GM21423 (cell line): ENCODE results near the gene SEZ6L.

Experiments used
- ATAC-seq: cut with Tn5 transposase; IDR thresholded peaks from one replicate; pipeline ENCODE4 v1.9.1; 2021; ENCODE audit warnings: mild to moderate bottlenecking, moderate library complexity; ENCODE audit not compliant: unreplicated experiment

Gene SEZ6L

DNA sequence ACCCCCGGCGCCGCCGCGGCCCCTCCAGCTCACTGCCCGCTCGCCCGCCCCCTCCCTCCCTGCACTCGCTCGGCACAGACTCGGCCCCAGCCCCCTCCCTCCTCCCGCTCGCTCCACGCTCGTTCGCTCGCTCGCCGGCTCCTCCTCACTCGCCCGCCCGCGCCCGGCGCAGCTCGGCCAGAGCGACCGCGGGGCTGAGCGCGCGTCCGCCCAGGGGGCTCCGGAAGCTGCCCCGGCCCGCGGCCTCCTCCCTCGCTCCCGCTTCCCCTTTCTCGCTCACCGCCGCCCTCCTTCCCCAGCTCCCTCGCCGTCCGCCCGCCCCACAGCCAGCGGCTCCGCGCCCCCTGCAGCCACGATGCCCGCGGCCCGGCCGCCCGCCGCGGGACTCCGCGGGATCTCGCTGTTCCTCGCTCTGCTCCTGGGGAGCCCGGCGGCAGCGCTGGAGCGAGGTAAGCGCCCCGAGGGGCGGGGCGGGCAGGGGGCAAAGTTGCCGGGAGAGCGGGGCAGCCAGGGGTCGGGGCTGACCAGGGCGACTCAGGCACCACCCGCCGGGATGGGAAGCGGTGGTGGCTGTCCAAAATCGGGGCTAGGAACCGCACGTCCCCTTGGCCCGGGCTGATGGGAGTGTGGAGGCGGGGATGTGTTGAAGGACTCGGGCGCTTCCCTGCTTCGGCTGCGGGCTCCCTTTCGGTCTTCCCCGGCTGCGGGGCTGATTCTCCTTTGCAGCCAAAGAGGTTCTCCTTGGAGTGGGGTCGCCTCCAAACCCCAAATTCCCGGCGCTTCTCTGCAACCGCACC is at the start of gene SEZ6L:
TSS of gene SEZ6L (plus strand) at position 148 of the 797 bp plus-strand sequence. CDS start at position 356, 208 bp downstream.
- ATAC-seq, result no peak

DNA sequence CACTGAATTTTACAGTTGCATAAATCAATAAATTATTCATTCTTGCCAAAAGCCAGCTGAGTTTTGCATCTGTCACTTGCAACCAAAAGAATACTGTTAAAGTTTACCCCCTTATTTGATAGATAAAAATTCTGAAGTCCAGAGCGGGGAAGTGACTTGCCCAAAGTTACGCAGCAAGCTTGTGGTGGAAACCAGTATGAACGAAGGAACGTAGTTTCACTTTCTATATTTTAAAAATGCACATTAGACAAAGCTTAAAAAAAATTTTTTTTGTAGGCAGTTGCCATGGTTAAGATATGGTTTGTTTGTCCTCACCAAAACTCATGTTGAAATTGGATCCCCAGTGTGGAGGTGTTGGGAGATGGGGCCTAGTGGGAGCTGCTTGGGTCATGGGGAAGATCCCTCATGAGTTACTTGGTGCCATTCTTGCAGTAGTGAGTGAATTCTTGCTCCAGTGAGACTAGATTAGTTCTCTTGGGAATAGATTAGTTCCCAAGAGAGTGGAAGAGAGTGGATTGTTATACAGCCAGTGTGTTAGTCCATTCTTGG is 46.3 kb upstream of the SEZ6L start:
- no peak for ATAC-seq

DNA sequence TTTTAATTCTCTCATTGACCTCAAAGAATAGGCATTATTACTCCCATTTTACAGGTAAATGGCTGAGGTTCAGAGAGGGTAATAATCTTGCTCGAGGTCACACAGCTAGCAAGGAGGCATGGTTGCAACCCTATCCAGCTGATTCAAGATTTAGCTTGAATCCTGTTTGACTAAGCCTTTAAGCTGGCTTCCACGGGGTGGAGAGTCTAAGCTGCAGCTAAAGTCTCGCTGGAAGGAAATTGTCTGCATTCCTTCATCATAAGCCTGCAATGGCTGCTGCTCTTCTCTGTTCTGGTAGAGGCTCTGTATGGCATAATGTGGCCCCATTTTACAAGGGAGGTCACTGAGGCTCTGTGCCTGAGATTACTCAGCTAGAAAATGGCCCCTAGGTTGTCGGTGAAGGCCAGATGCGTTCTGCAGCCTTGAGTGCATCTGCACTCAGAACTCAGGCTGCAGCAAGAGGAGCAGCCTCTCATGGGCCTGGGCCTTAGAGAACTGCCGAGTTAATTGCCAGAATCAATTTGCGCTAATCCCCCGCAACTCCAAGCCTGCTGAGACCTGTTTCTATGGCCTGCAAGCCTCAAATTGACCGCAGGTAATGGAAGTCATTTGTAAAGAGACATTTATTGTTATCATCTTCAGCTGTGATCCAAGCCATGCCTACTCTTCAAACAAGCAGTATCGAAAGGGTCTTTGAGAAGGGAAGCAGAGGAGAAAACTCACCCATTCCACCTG is 44.1 kb upstream of the SEZ6L start:
- ATAC-seq, result no peak

DNA sequence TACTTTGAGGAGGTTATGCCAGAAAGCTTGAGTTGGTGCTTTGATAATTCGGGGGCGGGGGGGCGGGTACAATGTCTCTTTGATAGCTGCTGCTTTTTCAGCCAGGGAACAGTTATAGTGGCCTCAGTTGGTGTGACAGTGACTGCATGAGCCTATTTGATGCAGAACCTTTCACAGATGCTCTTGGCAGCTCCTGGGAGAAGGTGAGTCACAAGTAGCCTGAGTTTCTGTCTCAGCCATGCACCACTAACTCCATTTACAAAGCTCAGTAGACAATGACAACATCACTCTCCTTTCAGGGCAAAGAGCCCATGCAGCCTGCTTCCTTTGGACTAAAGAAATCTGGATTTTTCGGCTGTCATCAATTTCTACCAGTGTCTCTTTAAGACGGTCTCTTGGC is 42.1 kb upstream of the SEZ6L start:
- no peak for ATAC-seq

DNA sequence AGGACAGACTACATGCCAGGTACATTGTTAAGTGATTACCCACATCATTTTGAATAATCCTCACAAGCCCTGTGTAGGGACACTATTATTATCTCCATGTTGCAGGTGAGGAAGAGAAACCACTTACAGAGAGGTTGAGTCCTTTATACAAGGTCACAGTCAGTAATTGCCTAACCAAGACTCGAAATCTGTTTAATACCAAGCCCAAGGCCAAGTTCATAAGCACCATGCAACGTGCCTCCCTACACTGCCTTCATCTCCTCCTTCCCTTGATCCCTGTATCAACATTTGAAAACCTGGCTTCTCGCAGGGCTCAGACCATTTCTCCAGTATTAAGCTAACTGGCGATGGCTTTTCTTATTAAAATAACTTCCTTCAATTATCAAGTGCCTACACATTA is 41.7 kb upstream of the SEZ6L start:
- no peak for ATAC-seq

DNA sequence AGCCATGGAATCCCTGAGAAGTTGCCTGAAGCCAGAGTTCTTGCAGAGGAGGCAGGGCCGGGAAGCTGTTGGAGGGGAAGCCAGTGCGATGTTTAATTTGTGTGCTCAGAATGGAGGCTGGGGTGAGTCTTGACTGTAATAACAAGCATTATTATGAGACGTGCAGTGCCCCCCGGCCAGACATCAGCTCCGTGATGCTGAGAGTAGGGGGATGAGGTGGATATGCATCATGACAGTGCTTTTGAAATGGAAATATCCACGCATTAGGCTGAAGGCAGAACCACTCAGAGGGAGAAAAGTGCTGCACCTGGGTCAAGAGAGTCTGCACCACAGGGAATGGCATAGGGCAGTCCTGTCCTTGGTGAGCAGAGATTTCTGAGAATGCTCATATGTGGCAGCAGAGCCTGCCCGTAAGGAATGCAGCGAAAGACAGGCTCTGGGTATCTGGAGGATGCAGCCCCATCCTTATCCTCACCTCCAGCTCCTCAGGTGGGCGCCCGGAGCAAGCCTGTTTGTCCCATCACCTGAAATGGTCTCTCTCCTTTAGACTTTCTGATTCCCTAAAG is 37.6 kb upstream of the SEZ6L start:
- ATAC-seq, result no peak

DNA sequence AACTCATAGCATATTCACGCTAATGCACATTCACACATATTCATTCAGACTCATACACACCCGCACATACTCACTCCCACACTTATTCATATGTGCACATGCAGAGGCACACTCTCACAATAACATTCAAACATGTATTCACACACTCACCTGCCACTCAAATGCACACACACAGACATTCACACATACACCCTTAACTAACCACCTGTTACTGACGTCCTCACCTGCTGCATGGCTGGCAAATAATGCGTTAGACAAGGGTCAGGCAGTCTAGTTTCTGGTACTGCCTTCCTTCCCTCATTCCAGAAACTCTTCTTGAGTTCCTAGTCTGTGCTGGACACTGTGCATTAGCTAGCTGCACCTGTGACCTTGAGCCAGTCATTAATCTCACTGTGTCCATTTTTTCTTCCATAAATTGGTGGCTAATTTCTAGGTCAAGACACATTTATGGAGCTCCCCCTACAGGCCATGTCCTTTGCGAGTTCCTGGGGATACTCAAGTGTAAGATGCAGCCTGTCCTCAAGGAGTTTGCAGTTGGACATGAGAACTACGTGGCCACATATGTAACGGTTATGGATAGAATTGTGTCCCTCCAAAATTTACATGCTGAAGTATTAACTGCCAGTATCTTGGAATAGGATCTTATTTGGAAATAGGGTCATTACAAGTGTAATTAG is 34.5 kb upstream of the SEZ6L start:
- no peak for ATAC-seq

DNA sequence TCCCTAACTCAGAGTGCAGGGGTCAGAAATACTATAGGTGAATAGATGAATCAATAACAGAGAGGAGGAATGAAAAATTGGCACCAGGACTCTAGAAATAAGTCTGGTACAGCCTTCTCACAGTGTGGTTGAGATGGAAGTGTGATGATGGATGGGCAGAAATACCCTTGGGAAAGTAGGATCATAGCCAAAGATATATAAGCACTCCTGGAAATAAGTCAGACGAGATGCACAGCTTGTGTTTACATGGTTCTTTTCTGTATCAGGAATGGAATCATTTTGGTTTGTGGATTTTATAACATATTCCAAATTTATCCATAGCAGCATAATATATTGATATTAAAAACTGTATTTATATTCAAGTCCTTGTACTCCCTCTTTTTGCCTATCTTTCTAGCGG is 33.5 kb upstream of the SEZ6L start:
- no peak for ATAC-seq

DNA sequence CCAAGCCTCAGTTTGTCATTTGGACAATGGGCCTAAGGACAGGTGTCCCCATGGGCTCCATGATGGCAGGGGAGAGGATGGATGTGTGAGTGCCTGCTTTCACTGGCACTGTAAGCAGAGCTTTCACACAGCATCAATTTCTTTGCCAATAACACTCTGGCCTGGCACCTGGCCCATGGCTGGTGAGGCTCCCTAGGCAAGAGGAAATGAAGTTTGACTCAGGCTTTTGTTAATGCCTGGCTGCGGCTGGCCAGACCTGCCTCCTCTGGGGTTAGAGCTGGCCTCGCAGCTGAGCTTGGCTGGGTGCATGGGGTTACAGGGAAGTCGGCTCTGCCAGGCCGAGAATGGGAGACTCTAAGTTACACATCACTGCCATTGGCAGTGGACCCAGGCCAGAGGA is 30.0 kb upstream of the SEZ6L start:
- no peak for ATAC-seq

DNA sequence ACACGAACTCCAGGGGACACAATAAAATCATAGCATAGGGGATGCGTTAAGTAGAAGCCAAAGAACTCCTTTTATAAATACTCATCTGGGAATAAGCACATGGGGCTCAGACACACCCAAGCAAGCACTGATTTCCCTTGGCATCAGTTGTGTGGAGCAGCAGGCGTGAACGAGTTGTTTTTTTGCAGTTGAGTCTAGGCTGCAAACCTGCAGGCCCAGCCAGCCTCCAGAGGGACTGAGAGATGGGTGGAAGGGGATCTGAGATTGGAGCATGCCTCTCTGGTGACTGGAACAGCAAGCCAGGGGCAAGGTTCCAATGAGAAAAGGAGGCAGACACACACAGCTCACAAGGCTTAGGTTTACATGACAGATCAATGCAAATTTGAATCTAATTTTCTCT is 27.4 kb upstream of the SEZ6L start:
- no peak for ATAC-seq

DNA sequence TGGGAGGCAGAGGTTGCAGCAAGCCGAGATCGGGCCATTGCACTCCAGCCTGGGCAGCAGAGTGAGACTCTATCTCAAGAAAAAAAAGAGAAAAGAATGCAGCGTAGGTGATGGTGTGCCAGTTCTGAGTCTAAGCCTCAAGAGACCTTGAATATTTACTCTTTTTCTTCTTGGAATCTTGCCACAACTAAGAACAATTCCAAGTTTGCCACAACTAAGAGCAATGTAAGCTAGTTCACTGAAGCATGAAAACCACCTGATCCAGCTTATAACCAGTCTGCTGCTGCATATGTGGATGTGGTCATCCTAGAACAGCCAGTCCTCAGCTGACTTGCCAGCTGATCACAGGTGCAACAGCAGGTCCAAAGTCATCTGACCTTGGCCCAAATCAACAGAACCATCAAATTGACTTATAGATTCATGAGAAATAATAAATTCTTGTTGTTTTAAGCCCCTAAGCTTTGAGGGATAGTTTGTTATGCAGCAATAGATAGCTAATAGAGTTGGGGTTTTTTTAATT is 25.4 kb upstream of the SEZ6L start:
- no peak for ATAC-seq

DNA sequence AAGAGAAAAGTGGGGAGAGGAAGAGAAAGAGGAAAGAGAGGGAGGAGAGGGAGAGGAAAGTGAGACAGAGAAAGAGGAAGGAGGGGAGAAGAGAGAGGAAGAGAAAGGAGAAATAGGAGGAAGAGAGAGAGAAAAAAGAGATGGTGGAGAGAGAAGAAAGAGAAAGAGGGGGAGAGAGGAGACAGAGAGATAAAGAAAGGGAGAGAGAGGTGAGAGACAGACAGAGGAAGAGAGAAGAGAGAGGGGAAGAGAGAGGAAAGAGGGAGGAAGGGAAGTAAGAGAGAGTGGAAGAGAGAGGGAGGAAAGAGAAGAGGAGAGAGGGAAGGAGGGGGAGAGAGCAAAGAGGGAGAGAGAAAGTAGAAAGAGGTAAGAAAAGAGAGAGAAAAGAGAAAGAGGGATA is 9.4 kb upstream of the SEZ6L start:
- ATAC-seq, result no peak

DNA sequence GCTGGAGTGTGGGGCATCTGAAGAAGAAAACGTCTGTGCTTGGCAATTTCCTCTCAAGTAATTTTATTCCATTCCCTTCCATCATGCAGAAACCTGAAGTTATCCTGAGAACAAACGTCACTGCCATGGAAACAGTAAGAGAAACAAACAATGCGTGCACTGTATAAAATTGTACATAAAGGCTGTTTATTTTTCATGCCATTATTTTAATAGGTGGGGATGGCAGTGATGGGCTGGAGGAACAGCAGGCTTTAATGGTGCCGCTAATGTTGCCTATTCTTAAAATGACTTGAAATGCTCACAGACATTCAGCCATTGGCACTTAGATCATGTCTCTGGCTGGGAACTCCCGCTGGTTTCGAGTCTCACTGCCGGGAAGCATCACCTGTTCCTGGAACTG is 7.5 kb upstream of the SEZ6L start:
- ATAC-seq, result no peak

DNA sequence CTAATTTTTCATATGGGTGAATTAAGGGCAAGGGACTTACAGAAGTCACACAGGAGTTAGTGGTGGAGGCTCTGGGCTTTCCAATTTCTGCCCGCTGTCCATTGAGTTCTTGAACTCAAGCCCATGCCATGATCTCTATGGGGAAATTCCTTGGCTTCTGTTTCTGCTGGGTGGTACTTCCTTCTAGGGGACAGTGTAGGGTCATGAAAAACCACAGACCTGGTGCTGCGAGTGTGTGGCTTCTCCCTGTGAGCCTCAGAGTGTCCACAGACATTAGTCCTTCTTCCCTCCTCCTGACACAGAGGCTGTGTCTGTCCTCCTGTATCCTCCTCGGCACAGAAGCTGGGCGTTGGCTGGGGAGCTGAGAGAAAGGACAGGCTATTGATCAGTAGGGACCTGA is 6.3 kb upstream of the SEZ6L start:
- no peak for ATAC-seq

DNA sequence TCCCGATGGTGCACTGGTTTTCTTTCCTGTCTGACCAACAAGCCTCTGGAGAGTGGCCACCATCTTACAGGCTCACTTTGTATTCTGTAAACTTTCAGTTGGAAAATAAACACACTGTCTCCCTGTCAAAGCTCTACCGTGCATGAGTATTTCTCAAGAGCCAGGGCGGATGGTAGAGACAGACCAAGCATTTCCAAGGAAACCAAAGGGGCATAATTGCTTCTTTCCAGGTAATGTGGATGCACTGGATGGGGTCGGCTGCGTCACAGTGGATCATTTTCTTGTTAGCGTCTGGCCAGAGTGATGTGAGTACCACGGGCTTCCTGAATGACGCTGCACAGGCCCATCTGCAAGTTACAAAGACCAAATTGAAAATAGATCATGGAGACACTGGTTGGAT is 5.1 kb upstream of the SEZ6L start:
- ATAC-seq, result no peak

DNA sequence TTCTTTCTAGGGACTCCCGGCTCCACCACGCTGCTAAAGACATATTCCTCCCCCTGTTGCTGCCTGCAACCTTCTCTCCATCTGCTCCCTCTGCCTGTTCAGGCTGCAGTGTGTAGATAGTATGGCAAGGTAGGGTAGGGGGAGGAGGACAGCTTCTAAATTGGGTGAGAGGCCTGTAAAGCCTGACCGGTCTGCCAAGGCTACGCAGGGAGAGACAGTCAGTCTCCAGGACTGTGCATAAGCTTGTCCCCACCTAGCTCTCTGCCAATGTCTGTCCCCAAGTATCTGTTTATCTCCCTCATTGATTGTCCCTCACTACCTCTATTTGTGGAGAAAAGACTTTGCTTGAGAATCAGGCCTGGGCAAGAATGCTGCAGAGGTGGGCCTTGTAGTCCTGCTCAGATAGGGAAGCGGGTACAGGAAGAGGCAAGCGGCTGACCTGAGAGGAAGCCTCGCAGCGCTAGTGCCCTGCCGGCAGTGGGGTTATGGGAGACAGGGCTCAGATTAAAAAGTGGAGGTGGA is 871 bp upstream of the SEZ6L start:
- ATAC-seq, result no peak

DNA sequence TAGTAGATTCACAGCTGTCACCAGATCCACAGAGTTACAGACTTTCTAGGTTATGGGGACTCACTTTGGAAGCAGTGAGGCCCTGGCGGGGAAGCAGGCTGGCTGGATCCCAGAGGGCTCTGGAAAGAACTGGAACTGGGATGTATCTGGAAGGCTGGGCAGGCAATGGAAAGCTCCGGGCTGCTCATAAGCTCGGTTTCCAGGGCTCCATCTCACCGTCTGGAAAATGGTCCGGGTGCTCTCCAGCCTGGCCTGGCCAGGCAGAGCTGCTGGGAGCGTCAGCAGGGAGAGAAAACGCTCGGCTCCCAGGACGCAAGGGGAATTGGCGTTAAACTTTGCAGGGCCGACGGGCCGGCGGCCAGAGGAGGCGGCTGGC is 335 bp upstream of the SEZ6L start:
- no peak for ATAC-seq

DNA sequence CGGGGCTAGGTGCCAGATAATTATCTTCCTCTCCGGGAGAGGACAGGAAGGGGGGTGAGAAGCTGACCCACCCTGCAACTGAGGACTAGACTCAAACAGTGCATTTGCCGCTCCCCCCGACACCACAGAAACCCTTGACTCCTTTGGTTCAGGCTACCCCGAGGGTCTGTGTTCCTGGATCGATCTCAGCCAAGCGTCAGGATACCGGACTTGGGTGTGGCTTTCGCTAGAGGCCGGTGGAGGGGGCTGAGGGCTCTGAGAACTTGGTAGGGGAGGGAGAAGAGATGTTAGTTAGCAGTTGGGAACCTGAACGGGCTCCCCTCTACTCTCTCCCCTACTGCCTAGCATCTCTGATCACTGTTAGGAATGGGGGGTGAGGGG is 840 bp downstream of the SEZ6L start:
- no peak for ATAC-seq

DNA sequence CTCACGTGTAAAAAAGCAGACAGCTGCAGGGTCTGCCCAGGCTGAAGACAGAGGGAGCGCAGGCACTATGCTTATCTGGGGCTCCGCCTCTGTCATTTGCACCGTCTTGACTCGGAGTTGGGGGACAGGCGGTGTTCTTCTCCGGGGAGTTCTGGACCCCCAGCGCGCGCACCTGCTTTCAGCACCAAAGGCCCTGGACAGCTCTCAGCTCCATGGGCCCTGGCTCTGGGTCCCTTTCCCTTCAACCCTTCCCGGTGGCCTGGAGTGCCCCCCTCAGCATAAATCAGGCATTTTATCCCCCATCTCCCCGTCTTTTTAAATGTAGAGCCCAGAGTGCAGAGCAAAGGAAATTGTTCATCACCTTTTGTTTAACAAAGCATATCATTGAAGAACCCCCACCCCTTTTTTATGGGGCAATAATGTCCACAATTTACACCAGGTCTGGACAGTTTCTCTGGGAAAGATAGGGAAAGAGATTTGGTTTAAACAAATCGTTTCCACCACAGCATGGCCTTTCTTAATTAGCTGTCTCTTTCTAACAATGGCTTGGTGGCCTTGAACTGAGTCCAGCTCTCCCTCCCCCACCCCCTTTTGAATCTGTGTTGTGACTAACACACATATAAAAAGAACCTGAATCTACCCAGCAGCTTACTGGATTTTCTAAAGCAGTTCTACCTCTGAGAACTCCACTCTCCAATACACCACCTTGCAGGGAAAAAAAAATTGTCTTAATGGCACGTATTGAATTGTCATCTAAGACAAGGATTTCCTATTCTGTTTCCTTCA is 1.7 kb downstream of the SEZ6L start:
- no peak for ATAC-seq

DNA sequence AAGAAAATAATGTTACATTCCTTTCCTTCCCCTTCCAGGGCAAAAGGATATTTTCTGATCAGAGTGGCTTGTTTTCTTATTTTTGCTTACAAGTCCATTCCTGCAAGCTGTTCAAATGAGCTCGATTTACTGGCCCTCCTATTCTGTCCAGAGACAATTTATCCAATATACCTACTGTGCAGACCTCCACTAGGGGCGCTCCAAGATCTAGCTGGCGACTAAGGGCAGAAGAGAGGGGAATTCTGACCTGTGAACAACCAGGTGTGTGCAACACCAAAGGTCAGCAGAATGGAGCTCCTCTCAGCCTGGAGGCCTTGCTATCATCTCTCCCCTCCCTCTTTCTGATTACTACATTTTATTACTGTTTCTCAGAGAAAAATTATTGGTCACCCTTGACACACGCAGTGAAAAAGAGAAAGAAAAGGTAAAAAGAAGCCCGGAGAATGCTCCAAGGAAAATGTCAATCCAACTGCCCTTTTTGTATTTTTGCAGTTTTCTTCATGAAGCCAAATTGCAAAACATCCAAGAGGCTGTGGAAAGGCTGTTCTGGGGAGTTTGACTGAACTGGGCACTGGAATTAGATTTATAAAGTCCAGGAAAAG is 3.2 kb downstream of the SEZ6L start:
- ATAC-seq, result no peak
